Esophagus muscularis mucosa (tissue), 4 donors: ENCODE results near the gene AGBL5. TPM values are rescaled to one million over a fixed set of nuclear protein-coding genes. Genes with fewer than 3 reads are reported as not detected.

ENCODE experiments used
- DNase-seq: peaks from one replicate; pipeline ENCODE4 v3.0.0-alpha.2; 2017; ENCODE audit errors: extremely low spot score
- H3K27ac ChIP-seq, 4 donors: fragments of 200-600 bp; sonication (generic); replicated peaks in 1 of 4; 1 replicate in 3 of 4; 2 replicates in 1 of 4; pipeline ENCODE4 v1.5.1; 2016 to 2019; ENCODE audit warnings: mild to moderate bottlenecking in 1 of 4
- H3K27me3 ChIP-seq, 4 donors: fragments of 200-600 bp; sonication (generic); one replicate each; pipeline versions ENCODE4 v1.5.1 to v1.6.0; 2016 to 2019
- H3K36me3 ChIP-seq, 4 donors: fragments of 200-600 bp; sonication (generic); one replicate each; pipeline ENCODE4 v1.5.1; 2016 to 2019
- H3K4me1 ChIP-seq, 4 donors: fragments of 200-600 bp; sonication (generic); one replicate each; pipeline ENCODE4 v1.5.1; 2016 to 2019
- H3K4me3 ChIP-seq, 4 donors: fragments of 200-600 bp; sonication (generic); 1 replicate in 2 of 4; 2 replicates in 2 of 4; pipeline ENCODE4 v1.5.1; 2016 to 2019; ENCODE audit warnings: mild to moderate bottlenecking in 4 of 4, moderate library complexity in 1 of 4
- H3K9me3 ChIP-seq, 4 donors: fragments of 200-600 bp; sonication (generic); 1 replicate in 3 of 4; 2 replicates in 1 of 4; pipeline ENCODE4 v1.5.1; 2016 to 2019
- EP300 ChIP-seq: sonication (generic); formaldehyde crosslinking; IDR thresholded peaks from one replicate; pipeline ENCODE4 v1.6.1; 2017; ENCODE audit warnings: antibody characterized with exemption
- POLR2A ChIP-seq: fragments of 450-650 bp; IDR thresholded peaks from one replicate; pipeline ENCODE4 v1.6.1; 2017; ENCODE audit warnings: antibody characterized with exemption, moderate library complexity, mild to moderate bottlenecking, low read depth
- POLR2AphosphoS5 ChIP-seq, 2 donors: sonication (generic); formaldehyde crosslinking; IDR thresholded peaks; one replicate each; pipeline ENCODE4 v1.6.1; 2017; ENCODE audit warnings: antibody characterized with exemption in 2 of 2
- WGBS: methylation state at CpG from one replicate; pipeline ENCODE4 v1.1.5; 2018; 5-methylcytosine and 5-hydroxymethylcytosine counted together
- intact Hi-C: fragments of 100-400 bp; cut with DNase I; formaldehyde crosslinking; loops from one replicate; pipeline ENCODE4 v1.15.1; 2023
- total RNA-seq, 4 donors: library from RNA; depleted of rRNA; stranded (reverse); fragments of >200 nt; gene quantifications; one replicate each; pipeline versions ENCODE4 v1.1.0 to v1.2.1, GENCODE V29; 2016
- TF ChIP-seq, protein P1 (sequence below), 3 experiments: fragments of 200-600 bp in 2 of 3; fragments of 450-650 bp in 1 of 3; sonication (generic) in 2 of 3; IDR thresholded peaks; one replicate each; pipeline ENCODE4 v1.5.1; 2017 to 2019; ENCODE audit warnings: antibody characterized with exemption in 3 of 3, mild to moderate bottlenecking in 2 of 3, moderate library complexity in 1 of 3

AGBL5 gene
- total RNA-seq, 4 donors from 2014 or later, result 19.5 to 29.2 (median 24.1) TPM

DNA sequence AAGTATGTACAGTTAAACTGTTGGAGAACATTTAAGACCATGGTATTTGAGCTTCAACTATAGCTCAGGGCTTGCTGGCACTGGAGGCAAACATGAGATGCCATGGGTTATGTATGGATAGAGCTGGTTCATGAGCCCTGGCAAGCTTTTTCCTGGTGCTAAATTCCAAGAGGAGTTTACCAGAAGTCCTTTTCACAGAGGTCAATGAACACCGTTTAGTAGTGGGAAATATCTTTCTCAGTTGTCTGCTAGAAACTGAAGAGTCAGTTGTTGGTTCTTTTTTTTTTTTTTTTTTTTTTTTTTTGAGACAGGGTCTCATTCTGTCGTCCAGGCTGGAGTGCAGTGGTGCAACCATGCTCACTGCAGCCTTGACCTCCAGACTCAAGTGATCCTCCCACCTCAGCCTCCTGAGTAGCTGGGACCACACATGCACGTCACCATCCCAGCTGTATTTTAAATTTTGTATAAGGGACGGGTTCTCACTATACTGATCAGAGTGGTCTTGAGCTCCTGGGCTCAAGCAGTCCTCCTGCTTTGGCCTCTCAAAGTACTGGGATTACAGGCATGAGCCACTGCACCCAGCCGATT, 36.4 kb downstream of the AGBL5 start:
- Histone ChIP-seq H3K4me3 (no peak overlapping the region), H3K27me3 (no peaks in the 10 kb centered on the region), H3K4me1 (peaks cover 16 to 53% (median 44%) of the 10 kb centered on the region in 4 donors), H3K27ac (no peak overlapping the region), H3K9me3 (no peaks in the 10 kb centered on the region), H3K36me3 (peaks cover 0 to 20% (median 6%) of the 10 kb centered on the region in 4 donors)
- no peak for DNase-seq
- intact Hi-C loops, result loop anchor here (5.0 kb wide), 2 partner anchors 56 to 126 kb away; partner anchors contain the start of gene TMEM214
- WGBS, result 85% methylated on average over 5 of the region's 5 CpGs
- TF ChIP-seq, protein P1, sequence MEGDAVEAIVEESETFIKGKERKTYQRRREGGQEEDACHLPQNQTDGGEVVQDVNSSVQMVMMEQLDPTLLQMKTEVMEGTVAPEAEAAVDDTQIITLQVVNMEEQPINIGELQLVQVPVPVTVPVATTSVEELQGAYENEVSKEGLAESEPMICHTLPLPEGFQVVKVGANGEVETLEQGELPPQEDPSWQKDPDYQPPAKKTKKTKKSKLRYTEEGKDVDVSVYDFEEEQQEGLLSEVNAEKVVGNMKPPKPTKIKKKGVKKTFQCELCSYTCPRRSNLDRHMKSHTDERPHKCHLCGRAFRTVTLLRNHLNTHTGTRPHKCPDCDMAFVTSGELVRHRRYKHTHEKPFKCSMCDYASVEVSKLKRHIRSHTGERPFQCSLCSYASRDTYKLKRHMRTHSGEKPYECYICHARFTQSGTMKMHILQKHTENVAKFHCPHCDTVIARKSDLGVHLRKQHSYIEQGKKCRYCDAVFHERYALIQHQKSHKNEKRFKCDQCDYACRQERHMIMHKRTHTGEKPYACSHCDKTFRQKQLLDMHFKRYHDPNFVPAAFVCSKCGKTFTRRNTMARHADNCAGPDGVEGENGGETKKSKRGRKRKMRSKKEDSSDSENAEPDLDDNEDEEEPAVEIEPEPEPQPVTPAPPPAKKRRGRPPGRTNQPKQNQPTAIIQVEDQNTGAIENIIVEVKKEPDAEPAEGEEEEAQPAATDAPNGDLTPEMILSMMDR (IDR thresholded peaks at IDR 0.05), result no peak
- TF ChIP-seq POLR2A (no peak), EP300 (no peak), POLR2AphosphoS5 (IDR thresholded peaks at IDR 0.05) (no peak)

DNA sequence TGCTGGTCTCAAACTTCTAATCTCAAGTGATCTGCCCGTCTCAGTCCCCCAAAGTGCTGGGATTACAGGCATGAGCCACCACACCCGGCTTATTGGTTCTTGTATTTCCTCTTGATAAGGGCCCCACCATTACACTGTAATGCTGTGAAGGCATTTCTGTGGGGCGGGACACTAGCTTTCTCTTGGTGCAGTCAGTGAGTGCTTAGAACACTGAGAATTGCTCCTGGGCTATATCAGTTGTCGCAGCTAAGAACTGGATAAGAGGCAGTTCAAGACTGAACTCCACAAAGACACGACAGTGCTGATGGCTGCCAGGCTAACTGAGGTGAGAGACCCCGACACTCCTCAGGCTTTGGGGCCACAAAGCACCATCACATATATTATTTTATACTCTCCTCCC, 37.2 kb downstream of the AGBL5 start:
- no peak for TF ChIP-seq POLR2AphosphoS5 (IDR thresholded peaks at IDR 0.05)
- TF ChIP-seq POLR2A, result no peak
- TF ChIP-seq, protein P1 (IDR thresholded peaks at IDR 0.05), result no peak
- TF ChIP-seq EP300, result no peak
- H3K27ac ChIP-seq, result no peak overlapping the region
- no peak overlapping the region for H3K4me3 ChIP-seq
- intact Hi-C loops, result loop anchor here (5.0 kb wide), 2 partner anchors 56 to 126 kb away; partner anchors contain the start of gene TMEM214
- WGBS, result 90% methylated on average over 6 of the region's 6 CpGs
- no peaks in the 10 kb centered on the region for H3K9me3 ChIP-seq
- H3K4me1 ChIP-seq, result peaks cover 16 to 46% (median 37%) of the 10 kb centered on the region in 4 donors
- peaks cover 0 to 13% (median 2%) of the 10 kb centered on the region in 4 donors for H3K36me3 ChIP-seq
- DNase-seq, result no peak
- no peaks in the 10 kb centered on the region for H3K27me3 ChIP-seq

DNA sequence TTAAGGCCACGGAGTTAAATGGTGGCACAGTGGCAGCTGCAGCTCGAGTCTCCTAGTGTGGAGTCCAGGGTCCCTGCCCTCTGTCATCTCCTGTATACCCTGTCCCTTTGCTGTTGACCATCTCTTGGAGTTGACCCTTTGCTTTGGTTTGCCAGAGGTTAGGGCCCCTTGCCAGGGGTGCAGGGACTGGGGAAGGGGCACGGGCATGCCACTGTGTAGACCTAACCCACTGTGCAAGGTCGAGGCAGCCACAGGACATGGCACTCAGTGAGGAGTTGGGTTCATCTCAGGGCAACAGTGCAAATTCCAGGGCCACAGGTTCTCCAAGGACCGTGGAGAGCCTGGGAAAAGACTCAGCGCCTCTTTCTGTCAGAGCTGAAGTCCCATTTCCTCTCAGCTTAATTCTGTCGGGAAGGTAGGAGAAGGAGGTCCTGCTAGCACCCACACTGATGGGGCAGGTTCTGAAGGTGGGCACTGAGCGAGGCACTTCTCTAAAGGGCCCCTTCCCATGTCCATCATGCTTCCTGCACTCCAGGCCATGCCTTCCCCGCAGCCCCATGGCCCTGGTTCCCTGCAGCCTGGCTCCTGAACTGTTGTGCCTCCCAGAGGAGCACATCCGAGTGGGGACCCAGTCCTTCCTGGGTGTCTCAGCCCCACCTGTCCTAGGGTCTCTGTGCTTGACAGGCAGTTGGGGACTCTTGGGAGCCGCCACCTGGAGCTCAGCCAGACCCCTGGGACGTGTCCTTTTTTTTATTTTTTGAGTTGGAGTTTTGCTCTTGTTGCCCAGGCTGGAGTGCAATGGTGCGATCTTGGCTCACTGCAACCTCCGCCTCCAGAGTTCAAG, 37.9 kb downstream of the AGBL5 start:
- DNase-seq, result no peak
- TF ChIP-seq, protein P1 (IDR thresholded peaks at IDR 0.05), result no peak
- TF ChIP-seq POLR2AphosphoS5 (IDR thresholded peaks at IDR 0.05), result no peak
- intact Hi-C loops, result loop anchor here (5.0 kb wide), 2 partner anchors 57 to 127 kb away; partner anchors contain the start of gene TMEM214

DNA sequence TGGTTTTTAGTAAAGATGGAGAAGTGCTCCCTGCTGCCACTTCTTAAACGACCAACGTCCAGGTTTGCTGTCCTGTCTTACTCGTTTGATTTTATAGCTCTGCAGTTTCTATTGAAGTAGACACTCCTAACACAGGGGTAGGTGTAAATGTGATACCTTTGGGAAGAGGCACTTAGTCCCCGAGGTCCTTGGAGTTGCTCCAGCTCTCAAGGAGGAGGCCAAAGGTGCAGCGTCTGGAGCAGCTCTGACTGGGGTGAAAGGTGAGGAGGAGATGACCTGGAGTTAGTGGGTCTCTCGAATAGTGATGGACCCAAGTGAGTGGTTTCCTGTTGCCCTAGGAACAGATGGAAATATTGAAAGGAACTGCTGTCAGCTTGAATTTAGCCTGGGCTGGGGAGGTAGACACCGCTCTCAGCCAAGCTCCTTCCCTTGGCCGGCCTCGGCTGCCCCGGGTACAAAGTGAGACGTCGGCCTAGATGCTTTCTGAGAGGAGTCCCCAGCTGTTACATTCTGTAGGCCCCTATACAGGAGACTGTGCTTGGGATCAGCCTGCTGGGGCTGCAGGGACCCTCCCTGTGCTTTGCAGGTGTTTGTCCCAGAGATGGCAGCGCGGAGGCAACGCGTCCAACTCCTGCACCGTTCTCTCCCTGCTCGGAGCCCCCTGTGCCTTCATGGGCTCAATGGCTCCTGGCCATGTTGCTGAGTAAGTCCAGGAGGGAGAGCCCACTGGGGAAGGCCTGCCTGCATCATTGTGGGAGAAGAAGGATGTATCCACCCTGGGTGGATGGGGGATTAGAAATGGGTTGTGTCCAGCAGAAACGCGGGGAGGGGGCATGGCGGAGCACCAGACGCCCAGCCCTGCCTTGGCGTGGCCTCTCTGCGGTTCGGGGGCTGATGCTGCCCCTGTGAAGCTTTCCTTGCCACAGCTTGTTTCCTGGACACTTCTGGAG, 40.6 kb downstream of the AGBL5 start:
- no peak overlapping the region for H3K4me3 ChIP-seq
- peaks cover 0 to 9% (median 2%) of the 10 kb centered on the region in 4 donors for H3K36me3 ChIP-seq
- no peaks in the 10 kb centered on the region for H3K9me3 ChIP-seq
- peaks cover 15 to 30% (median 19%) of the 10 kb centered on the region in 4 donors for H3K4me1 ChIP-seq
- WGBS, result 73% methylated on average over 17 of the region's 25 CpGs
- intact Hi-C loops, result no loop called here
- no peak overlapping the region for H3K27ac ChIP-seq
- no peak for DNase-seq
- no peaks in the 10 kb centered on the region for H3K27me3 ChIP-seq
- TF ChIP-seq POLR2A (no peak), POLR2AphosphoS5 (IDR thresholded peaks at IDR 0.05) (no peak), EP300 (no peak)
- TF ChIP-seq, protein P1 (IDR thresholded peaks at IDR 0.05), result no peak

More for the DNA sequence above, 37.9 kb downstream of the AGBL5 start:
- H3K27ac ChIP-seq, result no peak overlapping the region
- H3K9me3 ChIP-seq, result no peaks in the 10 kb centered on the region
- peaks cover 16 to 39% (median 30%) of the 10 kb centered on the region in 4 donors for H3K4me1 ChIP-seq
- H3K4me3 ChIP-seq, result no peak overlapping the region
- H3K36me3 ChIP-seq, result peaks cover 0 to 9% (median 0%) of the 10 kb centered on the region in 4 donors
- no peaks in the 10 kb centered on the region for H3K27me3 ChIP-seq
- 91% methylated on average over 12 of the region's 14 CpGs for WGBS
